ENCODE data around the gene ANKRD65. TPM values are rescaled to one million over a fixed set of nuclear protein-coding genes. Genes with fewer than 3 reads are reported as not detected.

ANKRD65 gene
- total RNA-seq, 1 experiment from 2014 or later: 0.18 TPM

DNA sequence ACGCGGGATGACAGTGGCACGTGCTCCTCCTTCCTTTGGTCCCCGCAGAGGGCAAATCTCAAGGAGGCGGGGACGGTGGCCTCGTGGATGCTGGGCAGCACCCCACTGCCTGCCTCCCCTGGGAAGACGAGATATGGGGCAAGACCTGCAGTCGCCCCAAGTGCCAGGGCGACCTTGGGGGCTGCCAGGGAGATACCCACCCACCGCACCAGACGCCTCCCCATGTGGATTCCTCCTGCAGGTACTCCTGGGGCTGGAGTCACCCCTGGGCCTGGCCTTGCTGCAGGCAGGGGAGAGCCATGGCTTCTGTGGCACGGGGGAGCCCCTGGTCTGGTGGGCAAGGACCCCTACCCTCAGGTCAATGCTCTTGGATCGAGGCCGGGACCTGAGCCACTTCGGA is 40.2 kb downstream of the ANKRD65 start:
- BruUV-seq (replicated peaks): no TSS peak
- H3K9ac ChIP-seq (ENCODE audit: low read length): no peak overlapping the region
- ChIA-PET CTCF (no interaction called here), POLR2A (ENCODE audit: unreplicated experiment) (no interaction called here)
- no peak for DNase-seq
- TF ChIP-seq EZH2phosphoT487 (IDR thresholded peaks at IDR 0.05; ENCODE audit: borderline replicate concordance, low read length) (no peak), EZH2 (IDR thresholded peaks at IDR 0.05; ENCODE audit: low read length, unreplicated experiment) (no peak), CTCF (conservative IDR thresholded peaks at IDR 0.05; ENCODE audit: low read depth, low read length) (no peak)
- H3K4me3 ChIP-seq (ENCODE audit: low read length): no peak overlapping the region
- no peak overlapping the region for H3K27ac ChIP-seq (ENCODE audit: low read length)
- peaks cover 3% of the 10 kb centered on the region; the same call in 1 of the 2 replicates for H3K4me1 ChIP-seq (ENCODE audit: insufficient read depth, low read length)
- H3K9me2 ChIP-seq (replicated peaks; ENCODE audit: low read length): no peaks in the 10 kb centered on the region
- H3K27me3 ChIP-seq (ENCODE audit: low read length): no peaks in the 10 kb centered on the region
- intact Hi-C loops (cut with micrococcal nuclease): no loop called here
- H3F3A ChIP-seq (ENCODE audit: low read length, unreplicated experiment): peaks cover 9% of the 10 kb centered on the region
- no peaks in the 10 kb centered on the region for H4K20me1 ChIP-seq (ENCODE audit: low read length)
- H3K79me2 ChIP-seq (ENCODE audit: low read length): peaks cover 34% of the 10 kb centered on the region
- no peak overlapping the region for H2AFZ ChIP-seq (ENCODE audit: low read length)
- no peak for ATAC-seq
- no peaks in the 10 kb centered on the region for H3K9me3 ChIP-seq (ENCODE audit: low read length)
- H3K36me3 ChIP-seq (ENCODE audit: low read depth, low read length): peaks cover 15% of the 10 kb centered on the region; the same call in 1 of the 2 replicates
- H3K4me2 ChIP-seq (ENCODE audit: low read length): no peak overlapping the region

DNA sequence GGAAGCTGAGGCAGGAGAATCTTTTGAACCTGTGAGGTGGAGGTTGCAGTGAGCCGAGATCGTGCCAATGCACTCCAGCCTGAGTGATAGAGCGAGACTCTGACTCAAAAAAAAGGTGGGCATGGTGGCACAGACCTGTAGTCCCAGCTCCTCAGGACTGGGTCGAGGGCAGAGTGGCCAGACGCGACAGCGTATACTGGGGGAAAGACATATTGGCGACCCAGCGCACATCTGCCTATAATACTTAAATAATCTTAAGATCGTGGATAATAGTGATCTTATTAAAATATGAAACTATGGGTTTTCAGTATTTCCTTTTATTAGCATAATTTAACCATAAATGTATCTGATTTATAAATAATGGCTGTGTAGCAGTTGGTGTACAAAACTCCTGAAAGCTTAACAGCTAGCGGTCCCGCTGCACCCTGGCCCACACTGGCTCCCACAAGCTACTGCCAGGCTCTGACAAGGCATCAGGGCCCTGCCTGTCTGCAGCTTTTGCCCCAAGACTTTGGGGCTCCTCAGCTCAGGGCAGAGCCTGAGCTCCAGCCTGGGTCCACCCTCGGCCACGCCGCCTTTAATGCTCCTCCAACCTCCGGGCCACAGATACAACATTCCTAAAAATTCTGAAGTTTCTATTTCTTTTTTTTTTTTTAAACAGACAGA is 43.4 kb downstream of the ANKRD65 start:
- no peaks in the 10 kb centered on the region for H3K9me3 ChIP-seq (ENCODE audit: low read length)
- H3K27me3 ChIP-seq (ENCODE audit: low read length): no peaks in the 10 kb centered on the region
- BruUV-seq (replicated peaks): no TSS peak
- peaks cover 9% of the 10 kb centered on the region for H3F3A ChIP-seq (ENCODE audit: low read length, unreplicated experiment)
- H3K9ac ChIP-seq (ENCODE audit: low read length): no peak overlapping the region
- no peaks in the 10 kb centered on the region for H4K20me1 ChIP-seq (ENCODE audit: low read length)
- no peak overlapping the region for H2AFZ ChIP-seq (ENCODE audit: low read length)
- no peak overlapping the region for H3K4me2 ChIP-seq (ENCODE audit: low read length)
- CTCF ChIA-PET: no interaction called here
- H3K79me2 ChIP-seq (ENCODE audit: low read length): peaks cover 33% of the 10 kb centered on the region
- peaks cover 13% of the 10 kb centered on the region; the same call in 1 of the 2 replicates for H3K36me3 ChIP-seq (ENCODE audit: low read depth, low read length)
- H3K9me2 ChIP-seq (replicated peaks; ENCODE audit: low read length): no peaks in the 10 kb centered on the region
- no peak overlapping the region for H3K4me3 ChIP-seq (ENCODE audit: low read length)
- DNase-seq: no peak
- POLR2A ChIA-PET (ENCODE audit: unreplicated experiment): no interaction called here
- peaks cover 17% of the 10 kb centered on the region for H3K4me1 ChIP-seq (ENCODE audit: insufficient read depth, low read length)
- TF ChIP-seq EZH2phosphoT487 (IDR thresholded peaks at IDR 0.05; ENCODE audit: borderline replicate concordance, low read length) (no peak), CTCF (conservative IDR thresholded peaks at IDR 0.05; ENCODE audit: low read depth, low read length) (no peak), EZH2 (IDR thresholded peaks at IDR 0.05; ENCODE audit: low read length, unreplicated experiment) (no peak)
- no peak for ATAC-seq
- intact Hi-C loops (cut with micrococcal nuclease): loop anchor here (2.0 kb wide), 1 partner anchor 21 kb away; the partner anchor contains the start of gene CCNL2
- H3K27ac ChIP-seq (ENCODE audit: low read length): no peak overlapping the region
